GM12892 (cell line): ENCODE measurements around the gene KCNH5.

Experiments used
- POLR2A ChIP-seq: IDR thresholded peaks from 2 replicates; pipeline ENCODE4 v1.6.1; 2011; ENCODE audit warnings: low read depth, low read length, control low read depth
- POLR2AphosphoS5 ChIP-seq: IDR thresholded peaks from 2 replicates; pipeline ENCODE4 v1.6.1; 2011; ENCODE audit warnings: low read depth, low read length, control low read depth

GRCh38 chr14:62696929-62697328 lies 348.3 kb downstream of the KCNH5 start:
- no peak for TF ChIP-seq POLR2A
- no peak for TF ChIP-seq POLR2AphosphoS5
